NK-92 treated with Interleukin-12 subunit alpha and Interleukin-12 subunit beta, amount 100 ng/mL, for 24 hours (cell line): Measurements from ENCODE around the gene CEP104.

Experiments
- DNase-seq: peaks from one replicate; lab custom pipeline; 2025; lab: John Stamatoyannopoulos, UW

The CEP104 gene

GRCh38 chr1:3894626-3895278, 37.7 kb upstream of the CEP104 start:
- DNase-seq: no peak

GRCh38 chr1:3893190-3893589, 36.2 kb upstream of the CEP104 start:
- DNase-seq: no peak

GRCh38 chr1:3892748-3893147, 35.7 kb upstream of the CEP104 start:
- no peak for DNase-seq

- no peak for DNase-seq
Measured at GRCh38 chr1:3891329-3891865, 34.4 kb upstream of the CEP104 start.

- no peak for DNase-seq
Measured at GRCh38 chr1:3890389-3891328, 33.6 kb upstream of the CEP104 start.

GRCh38 chr1:3889936-3890335, 32.9 kb upstream of the CEP104 start:
- no peak for DNase-seq

GRCh38 chr1:3888301-3888700, 31.3 kb upstream of the CEP104 start:
- DNase-seq: no peak

- DNase-seq: no peak
Measured at GRCh38 chr1:3886691-3887090, 29.7 kb upstream of the CEP104 start.

GRCh38 chr1:3886106-3886670, 29.2 kb upstream of the CEP104 start:
- DNase-seq: no peak

- DNase-seq: no peak
Measured at GRCh38 chr1:3885611-3886010, 28.6 kb upstream of the CEP104 start.

GRCh38 chr1:3884966-3885365, 28.0 kb upstream of the CEP104 start:
- no peak for DNase-seq

- DNase-seq: no peak
Measured at GRCh38 chr1:3883194-3883925, 26.3 kb upstream of the CEP104 start.

GRCh38 chr1:3881193-3881480, 24.1 kb upstream of the CEP104 start:
- DNase-seq: no peak

- DNase-seq: no peak
Measured at GRCh38 chr1:3880429-3881192, 23.6 kb upstream of the CEP104 start.

GRCh38 chr1:3879787-3880428, 22.9 kb upstream of the CEP104 start:
- DNase-seq: no peak

- no peak for DNase-seq
Measured at GRCh38 chr1:3879099-3879498, 22.1 kb upstream of the CEP104 start.

GRCh38 chr1:3876716-3877115, 19.7 kb upstream of the CEP104 start:
- DNase-seq: no peak

- no peak for DNase-seq
Measured at GRCh38 chr1:3874736-3875135, 17.7 kb upstream of the CEP104 start.

- no peak for DNase-seq
Measured at GRCh38 chr1:3872546-3872945, 15.5 kb upstream of the CEP104 start.

- DNase-seq: no peak
Measured at GRCh38 chr1:3871451-3871805, 14.4 kb upstream of the CEP104 start.

- no peak for DNase-seq
Measured at GRCh38 chr1:3869751-3870301, 12.8 kb upstream of the CEP104 start.
